Endothelial cell of umbilical vein (primary cell): ENCODE results near the gene IFNGR1.

ENCODE experiments used
- CTCF ChIP-seq, 2 donors: IDR thresholded peaks; 1 replicate in 1 of 2; 2 replicates in 1 of 2; pipeline ENCODE4 v1.5.1; 2011; ENCODE audit warnings: low read length in 2 of 2, mild to moderate bottlenecking in 2 of 2, moderate library complexity in 2 of 2, control low read depth in 1 of 2, inconsistent platforms in 1 of 2, low read depth in 1 of 2; ENCODE audit not compliant: insufficient read depth in 1 of 2; ENCODE audit errors: extremely low read depth in 1 of 2
- EZH2 ChIP-seq: IDR thresholded peaks from 2 replicates; pipeline ENCODE4 v1.6.1; 2012; ENCODE audit warnings: borderline replicate concordance, low read depth, mild to moderate bottlenecking, moderate library complexity, low read length, inconsistent platforms; ENCODE audit not compliant: severe bottlenecking
- GATA2 ChIP-seq: IDR thresholded peaks from 2 replicates; pipeline ENCODE4 v1.7.0; 2011; ENCODE audit warnings: low read depth, mild to moderate bottlenecking, moderate library complexity, mixed read lengths, low read length; ENCODE audit not compliant: insufficient read length, insufficient read depth
- JUN ChIP-seq: IDR thresholded peaks from 2 replicates; pipeline ENCODE4 v1.6.1; 2011; ENCODE audit warnings: borderline replicate concordance, low read depth; ENCODE audit not compliant: insufficient read length, insufficient read depth
- MYC ChIP-seq: IDR thresholded peaks from one replicate; pipeline ENCODE4 v1.6.1; 2011; ENCODE audit warnings: mild to moderate bottlenecking, low read depth, low read length
- POLR2A ChIP-seq: IDR thresholded peaks from 2 replicates; pipeline ENCODE4 v1.6.1; 2012; ENCODE audit warnings: low read depth, mild to moderate bottlenecking, control low read depth, low read length
- POLR2AphosphoS5 ChIP-seq: IDR thresholded peaks from 2 replicates; pipeline ENCODE4 v1.6.1; 2012; ENCODE audit warnings: low read depth, mild to moderate bottlenecking, control low read depth, low read length, moderate library complexity; ENCODE audit not compliant: insufficient read depth

GRCh38 chr6:137264311-137265075 lies 45.3 kb upstream of the IFNGR1 start:
- no peak for TF ChIP-seq POLR2A
- no peak for TF ChIP-seq MYC
- no peak for TF ChIP-seq CTCF (IDR thresholded peaks at IDR 0.05; ENCODE audit: extremely low read depth in 1 of 2, insufficient read depth in 1 of 2, low read depth in 1 of 2, low read length in 2 of 2)
- no peak for TF ChIP-seq POLR2AphosphoS5
- TF ChIP-seq GATA2: no peak
- TF ChIP-seq JUN: no peak
- TF ChIP-seq EZH2: no peak
